CD4-positive, alpha-beta T cell treated with Interleukin-4 for 1 hour (primary cell): ENCODE measurements around the gene NAA10.

Source experiments
- DNase-seq, 2 donors: peaks; one replicate each; pipeline ENCODE4 v3.0.0-alpha.2; 2020 to 2022

The NAA10 gene

DNA sequence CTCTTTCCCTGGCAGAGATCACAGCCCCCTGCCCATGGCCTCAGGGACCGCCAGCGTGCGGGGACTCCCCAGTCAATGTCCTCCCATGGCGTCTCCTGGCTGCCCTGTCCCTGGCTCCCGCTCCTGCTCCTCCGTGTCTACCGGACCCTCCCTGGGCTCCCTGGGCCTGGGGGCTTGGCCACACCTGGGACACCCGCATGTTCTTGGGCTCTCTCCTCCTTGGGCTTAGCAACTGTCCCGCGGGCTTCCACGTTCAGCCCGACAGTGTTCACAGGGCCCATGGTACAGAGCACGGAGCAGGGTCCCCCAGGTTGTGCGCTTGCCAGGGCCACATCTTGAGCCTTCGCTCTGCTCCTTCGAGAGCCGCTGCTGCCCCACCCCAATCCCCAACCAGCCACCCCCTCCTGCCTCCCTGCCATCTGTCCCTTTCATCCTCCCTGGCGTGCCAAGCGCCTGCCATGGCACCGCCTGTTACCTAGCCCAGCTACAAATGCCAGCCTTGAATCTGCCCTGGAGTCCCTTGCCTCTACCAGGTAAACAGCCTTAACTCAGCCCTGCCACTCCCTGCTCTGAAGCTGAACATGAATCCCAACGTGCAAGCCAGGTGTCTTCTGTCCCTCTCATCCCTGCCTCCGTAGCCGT is 26.5 kb downstream of the NAA10 start:
- no peak for DNase-seq

GRCh38 chrX:153907456-153907855 is 27.4 kb downstream of the NAA10 start:
- DNase-seq: no peak

DNA sequence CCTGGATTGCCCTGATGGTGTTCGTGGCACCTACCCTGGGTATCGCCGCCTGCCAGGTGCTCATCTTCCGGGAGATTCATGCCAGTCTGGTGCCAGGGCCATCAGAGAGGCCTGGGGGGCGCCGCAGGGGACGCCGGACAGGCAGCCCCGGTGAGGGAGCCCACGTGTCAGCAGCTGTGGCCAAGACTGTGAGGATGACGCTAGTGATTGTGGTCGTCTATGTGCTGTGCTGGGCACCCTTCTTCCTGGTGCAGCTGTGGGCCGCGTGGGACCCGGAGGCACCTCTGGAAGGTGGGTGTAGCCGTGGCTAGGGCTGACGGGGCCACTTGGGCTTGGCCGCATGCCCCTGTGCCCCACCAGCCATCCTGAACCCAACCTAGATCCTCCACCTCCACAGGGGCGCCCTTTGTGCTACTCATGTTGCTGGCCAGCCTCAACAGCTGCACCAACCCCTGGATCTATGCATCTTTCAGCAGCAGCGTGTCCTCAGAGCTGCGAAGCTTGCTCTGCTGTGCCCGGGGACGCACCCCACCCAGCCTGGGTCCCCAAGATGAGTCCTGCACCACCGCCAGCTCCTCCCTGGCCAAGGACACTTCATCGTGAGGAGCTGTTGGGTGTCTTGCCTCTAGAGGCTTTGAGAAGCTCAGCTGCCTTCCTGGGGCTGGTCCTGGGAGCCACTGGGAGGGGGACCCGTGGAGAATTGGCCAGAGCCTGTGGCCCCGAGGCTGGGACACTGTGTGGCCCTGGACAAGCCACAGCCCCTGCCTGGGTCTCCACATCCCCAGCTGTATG is 28.5 kb downstream of the NAA10 start:
- DNase-seq: peak in 1 of 2 donors; percentile 41

DNA sequence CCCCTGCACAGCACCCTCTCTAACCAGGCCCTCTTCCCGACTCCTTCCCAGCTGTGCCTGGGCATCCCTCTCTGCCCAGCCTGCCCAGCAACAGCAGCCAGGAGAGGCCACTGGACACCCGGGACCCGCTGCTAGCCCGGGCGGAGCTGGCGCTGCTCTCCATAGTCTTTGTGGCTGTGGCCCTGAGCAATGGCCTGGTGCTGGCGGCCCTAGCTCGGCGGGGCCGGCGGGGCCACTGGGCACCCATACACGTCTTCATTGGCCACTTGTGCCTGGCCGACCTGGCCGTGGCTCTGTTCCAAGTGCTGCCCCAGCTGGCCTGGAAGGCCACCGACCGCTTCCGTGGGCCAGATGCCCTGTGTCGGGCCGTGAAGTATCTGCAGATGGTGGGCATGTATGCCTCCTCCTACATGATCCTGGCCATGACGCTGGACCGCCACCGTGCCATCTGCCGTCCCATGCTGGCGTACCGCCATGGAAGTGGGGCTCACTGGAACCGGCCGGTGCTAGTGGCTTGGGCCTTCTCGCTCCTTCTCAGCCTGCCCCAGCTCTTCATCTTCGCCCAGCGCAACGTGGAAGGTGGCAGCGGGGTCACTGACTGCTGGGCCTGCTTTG is 29.2 kb downstream of the NAA10 start:
- DNase-seq: no peak

- no peak for DNase-seq
Measured at GRCh38 chrX:153903991-153904957, 30.6 kb downstream of the NAA10 start, which contains the start of gene AVPR2. TSS of gene AVPR2 (plus strand) at chrX:153904673. CDS start at chrX:153905146, 473 bp downstream.

DNA sequence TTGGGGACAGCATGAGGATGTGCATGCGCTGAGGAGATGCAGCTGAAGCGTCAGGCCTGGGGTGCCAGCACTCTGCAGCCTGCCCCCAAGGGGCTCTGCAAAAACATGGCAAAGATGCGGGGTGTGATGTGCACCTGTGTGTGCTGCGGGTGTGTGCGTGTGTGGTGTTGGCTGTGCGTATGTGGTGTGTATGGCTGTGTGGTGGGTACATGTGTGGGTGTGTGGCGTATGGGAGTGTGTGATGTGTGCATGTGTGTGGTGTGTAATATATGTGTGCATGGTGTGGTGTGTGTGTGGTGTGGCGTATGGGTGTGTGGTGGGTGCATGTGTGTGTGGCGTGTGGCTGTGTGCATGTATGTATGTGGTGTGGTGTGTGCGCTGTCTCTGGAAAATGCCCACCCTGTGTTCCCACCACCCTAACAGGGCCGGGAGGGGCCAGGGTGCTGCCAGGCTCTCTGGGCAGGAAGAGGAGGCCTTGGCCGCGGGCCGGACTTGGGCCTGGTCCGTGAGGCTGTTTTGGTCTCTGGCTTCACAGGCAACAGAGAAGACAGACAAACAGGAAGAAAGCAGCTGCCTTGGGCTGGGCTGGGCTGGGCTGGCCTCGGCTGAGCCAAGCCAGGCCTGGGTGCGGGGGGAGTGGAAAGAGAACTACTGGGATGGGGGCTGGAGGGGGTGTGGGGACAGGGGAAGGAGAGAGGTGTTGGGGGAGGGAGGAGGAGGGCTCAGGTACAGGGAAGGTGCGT is 31.4 kb downstream of the NAA10 start:
- DNase-seq: no peak

- no peak for DNase-seq
Measured at GRCh38 chrX:153902385-153902784, 32.5 kb downstream of the NAA10 start.

DNA sequence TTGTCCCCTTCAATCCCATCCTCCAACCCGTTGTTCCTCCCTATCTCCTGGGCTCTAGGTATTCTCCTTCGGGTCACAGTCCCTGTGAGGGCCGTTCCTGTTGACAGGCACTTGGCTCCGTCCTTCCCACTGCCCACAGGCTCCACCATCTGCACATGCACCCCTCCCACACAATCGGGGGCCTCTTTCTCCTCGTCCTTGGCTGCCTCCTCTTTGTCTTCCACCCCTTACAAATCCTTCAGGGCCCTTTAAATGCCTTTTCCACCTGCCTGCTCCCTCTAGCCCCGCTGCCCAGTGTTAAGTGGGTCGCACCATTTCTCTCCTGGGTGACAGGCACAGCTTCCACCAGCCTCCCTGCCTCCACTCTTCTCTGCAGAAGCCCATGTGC is 33.1 kb downstream of the NAA10 start:
- DNase-seq: no peak

- DNase-seq: peak; percentile 71 to 81
Measured at GRCh38 chrX:153900831-153901752, 33.7 kb downstream of the NAA10 start.

- no peak for DNase-seq
Measured at GRCh38 chrX:153897899-153898298, 36.9 kb downstream of the NAA10 start.

DNA sequence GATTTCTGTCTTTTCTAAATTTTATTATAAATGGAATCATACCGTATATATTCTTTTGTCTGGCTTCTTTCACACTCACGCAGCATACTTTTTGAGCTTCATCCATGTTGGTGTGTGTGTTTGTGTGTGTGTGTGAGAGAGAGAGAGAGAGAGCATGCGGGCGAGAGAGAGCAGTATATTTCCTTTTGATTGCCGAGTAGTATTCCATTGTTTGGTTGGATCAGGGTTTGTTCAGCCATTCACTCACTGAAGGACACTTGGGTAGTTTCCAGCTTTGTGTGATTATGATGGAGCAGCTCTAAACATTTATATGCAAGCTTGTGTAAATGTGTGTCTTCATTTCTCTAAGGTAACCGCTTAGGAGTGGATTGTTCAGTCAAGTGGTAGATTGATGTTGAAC is 45.7 kb downstream of the NAA10 start:
- DNase-seq: no peak

DNA sequence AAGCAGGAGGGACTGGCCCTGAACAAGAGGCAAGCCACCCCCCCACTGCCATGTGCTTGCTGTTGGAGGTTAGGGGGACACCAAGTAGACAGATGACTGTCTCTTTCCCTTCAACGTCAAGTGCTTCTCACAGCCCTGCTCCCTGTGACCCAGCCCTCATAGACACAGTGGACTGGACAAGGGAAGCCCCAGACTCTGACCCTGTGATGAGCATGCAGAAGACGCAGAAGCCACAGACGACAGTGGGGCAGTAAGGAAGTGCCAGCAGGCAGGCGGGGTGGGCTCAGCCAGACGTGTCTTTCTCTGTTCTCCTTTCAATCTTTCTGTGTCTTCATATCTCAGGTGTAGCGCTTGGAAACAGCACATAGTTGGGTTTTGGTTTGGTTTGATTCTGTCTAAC is 46.5 kb downstream of the NAA10 start:
- DNase-seq: peak in 1 of 2 donors; percentile 34

DNA sequence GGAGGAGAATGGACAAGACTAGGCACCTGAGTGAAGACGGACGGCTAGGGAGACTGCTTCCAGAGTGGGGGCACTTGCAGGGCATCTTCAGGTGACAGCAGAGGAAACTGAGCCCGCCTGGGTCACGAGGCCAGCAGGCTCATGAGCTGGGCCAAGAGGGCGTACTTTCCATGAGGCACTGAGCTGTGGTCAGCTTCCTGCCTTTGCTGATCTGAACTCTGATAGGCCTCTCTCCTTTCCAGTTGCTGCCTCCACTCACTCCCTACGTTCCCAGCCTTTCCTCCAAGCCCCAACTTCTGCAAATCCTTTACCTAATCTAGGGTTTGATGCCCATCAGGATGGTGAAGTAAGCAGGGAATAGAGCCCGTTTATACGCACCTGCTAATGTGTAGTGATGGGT is 47.5 kb downstream of the NAA10 start:
- no peak for DNase-seq

- no peak for DNase-seq
Measured at GRCh38 chrX:153886915-153887314, 47.9 kb downstream of the NAA10 start.

GRCh38 chrX:153885968-153886903 is 48.6 kb downstream of the NAA10 start, which contains the start of gene L1CAM:
TSS of gene L1CAM (minus strand) at chrX:153886173. CDS start at chrX:153875836, 10,337 bp downstream.
- peak in 1 of 2 donors; percentile 29 for DNase-seq

- no peak for DNase-seq
Measured at GRCh38 chrX:153885208-153885787, 49.5 kb downstream of the NAA10 start.

GRCh38 chrX:153884590-153884989 is 50.2 kb downstream of the NAA10 start:
- no peak for DNase-seq

DNA sequence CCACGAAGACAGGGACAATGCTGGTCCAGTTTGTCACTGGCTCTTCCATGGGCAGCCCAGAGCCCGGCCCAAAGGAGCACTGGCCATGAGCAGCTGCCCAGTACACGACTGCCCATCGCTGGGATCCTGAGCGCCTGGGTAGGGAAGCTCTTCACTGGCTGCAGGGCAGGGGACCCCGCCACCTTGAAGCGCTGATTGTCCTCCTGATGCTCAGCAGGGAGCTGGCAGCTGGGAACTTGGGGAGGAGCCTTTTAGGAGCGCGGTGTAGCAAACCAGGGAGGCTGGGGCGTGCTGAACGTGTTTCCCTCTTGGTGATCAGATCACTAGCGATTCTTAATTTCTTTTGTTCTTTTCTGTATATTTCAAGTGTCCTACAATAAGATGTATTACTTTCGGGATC is 50.7 kb downstream of the NAA10 start:
- DNase-seq: no peak

GRCh38 chrX:153883163-153883843 is 51.5 kb downstream of the NAA10 start:
- DNase-seq: no peak
